GM12864 (cell line): ENCODE measurements around the gene NMS.

Experiments
- DNase-seq: peaks from one replicate; pipeline ENCODE4 v3.0.0-alpha.2; 2011; ENCODE audit warnings: low read depth
- H3K4me3 ChIP-seq: 2 replicates; pipeline ENCODE4 v1.5.1; 2011; ENCODE audit warnings: mild to moderate bottlenecking, low read depth, low read length, control low read depth
- CTCF ChIP-seq: IDR thresholded peaks from 2 replicates; pipeline ENCODE4 v1.5.1; 2011; ENCODE audit warnings: low read depth, mild to moderate bottlenecking, moderate library complexity, low read length, control low read depth, inconsistent platforms; ENCODE audit errors: missing control alignments

The NMS gene

GRCh38 chr2:100527440-100528015, 57.2 kb downstream of the NMS start:
- DNase-seq: no peak
- TF ChIP-seq CTCF: no peak

DNA sequence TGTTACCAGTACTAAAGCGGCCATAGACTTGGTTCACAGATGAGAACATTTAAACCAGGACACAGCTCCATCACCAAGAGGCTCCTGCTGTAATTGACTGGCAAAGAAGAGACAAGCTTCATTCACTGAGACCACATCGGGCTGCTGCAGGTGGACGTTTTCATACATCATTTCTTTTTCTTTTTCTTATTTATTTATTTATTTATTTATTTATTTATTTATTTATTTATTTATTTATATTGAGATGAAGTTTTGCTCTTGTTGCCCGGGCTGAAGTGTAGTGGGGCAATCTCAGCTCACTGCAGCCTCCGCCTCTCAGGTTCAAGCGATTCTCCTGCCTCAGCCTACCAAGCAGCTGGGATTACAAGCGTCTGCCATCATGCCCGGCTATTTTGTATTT, 58.9 kb downstream of the NMS start:
- no peak for TF ChIP-seq CTCF
- H3K4me3 ChIP-seq: no peak overlapping the region
- no peak for DNase-seq

More at GRCh38 chr2:100527440-100528015, 57.2 kb downstream of the NMS start:
- no peak overlapping the region for H3K4me3 ChIP-seq

- TF ChIP-seq CTCF: no peak
- DNase-seq: no peak
- no peak overlapping the region for H3K4me3 ChIP-seq
Measured at GRCh38 chr2:100529900-100530299, 59.6 kb downstream of the NMS start.
